Calu3 (cell line): ENCODE measurements around the gene CTDP1. TPM values are rescaled to one million over a fixed set of nuclear protein-coding genes. Genes with fewer than 3 reads are reported as not detected.

Experiments used
- BruUV-seq: library from RNA; stranded (reverse); fragments of 400-500 nt; replicated peaks from 2 replicates; lab custom pipeline; 2021; lab: Mats Ljungman, UMichigan
- CTCF ChIA-PET: fragments of 300-600 bp; sonication (Branson Sonifier 250); formaldehyde crosslinking; loops from one replicate; lab custom pipeline; 2022; ENCODE audit warnings: antibody characterized with exemption; lab: Charles Lee
- DNase-seq: peaks from one replicate; pipeline ENCODE4 v3.0.0; 2022
- H3K27ac Mint-ChIP-seq: one replicate; pipeline ENCODE4 v1.8.0; 2022; ENCODE audit warnings: mixed read lengths; ENCODE audit not compliant: unreplicated experiment
- H3K27me3 Mint-ChIP-seq: one replicate; pipeline ENCODE4 v1.8.0; 2022; ENCODE audit warnings: mixed read lengths; ENCODE audit not compliant: unreplicated experiment
- H3K36me3 Mint-ChIP-seq: one replicate; pipeline ENCODE4 v1.8.0; 2022; ENCODE audit warnings: mild to moderate bottlenecking, moderate library complexity, mixed read lengths; ENCODE audit not compliant: insufficient read depth, unreplicated experiment
- H3K4me1 Mint-ChIP-seq: one replicate; pipeline ENCODE4 v1.8.0; 2022; ENCODE audit warnings: mild to moderate bottlenecking, low read depth, mixed read lengths; ENCODE audit not compliant: unreplicated experiment
- H3K4me3 Mint-ChIP-seq: one replicate; pipeline ENCODE4 v1.8.0; 2022; ENCODE audit warnings: mild to moderate bottlenecking, low read depth, moderate library complexity, mixed read lengths; ENCODE audit not compliant: unreplicated experiment
- H3K9me3 Mint-ChIP-seq: one replicate; pipeline ENCODE4 v1.8.0; 2022; ENCODE audit warnings: low read depth, mixed read lengths; ENCODE audit not compliant: unreplicated experiment
- intact Hi-C: fragments of 100-400 bp; cut with micrococcal nuclease; formaldehyde crosslinking; loops from one replicate; pipeline ENCODE4 v1.10.0; 2022; ENCODE audit not compliant: unreplicated experiment
- total RNA-seq: library from RNA; stranded (reverse); gene quantifications from 2 replicates; pipeline ENCODE4 v1.2.3, GENCODE V29; 2022
- TF ChIP-seq, protein P1 (sequence below): fragments of 200-600 bp; IDR thresholded peaks from one replicate; pipeline ENCODE4 v1.8.0; 2022; ENCODE audit warnings: antibody characterized with exemption; ENCODE audit not compliant: unreplicated experiment

The CTDP1 gene
- total RNA-seq, 1 experiment from 2014 or later = 15.6 TPM

DNA sequence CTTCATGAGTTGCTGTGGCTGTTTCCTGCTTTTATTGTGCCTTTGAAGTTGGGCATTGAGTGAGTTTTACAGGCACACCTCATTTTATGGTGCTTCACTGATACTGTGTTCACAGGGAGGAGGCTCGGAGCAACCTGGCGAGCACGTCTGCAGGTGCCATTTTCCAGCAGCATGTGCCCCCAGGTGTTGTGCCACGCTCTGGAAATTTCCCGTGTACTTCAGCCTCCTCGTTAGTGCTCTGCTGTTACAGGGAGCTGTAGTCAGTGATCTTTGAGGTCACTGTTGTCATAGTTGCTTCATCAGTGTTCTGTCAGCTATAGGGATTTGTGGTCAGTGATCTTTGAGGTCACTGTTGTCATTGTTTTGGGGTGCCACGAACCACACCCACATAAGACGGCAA is 20.1 kb downstream of the CTDP1 start:
- no TSS peak for BruUV-seq
- no peaks in the 10 kb centered on the region for H3K27me3 Mint-ChIP-seq
- H3K27ac Mint-ChIP-seq = no peak overlapping the region
- H3K36me3 Mint-ChIP-seq = peaks cover 25% of the 10 kb centered on the region
- H3K4me1 Mint-ChIP-seq = no peaks in the 10 kb centered on the region
- intact Hi-C loops = no loop called here
- DNase-seq = no peak
- CTCF ChIA-PET = no interaction called here
- TF ChIP-seq, protein P1, sequence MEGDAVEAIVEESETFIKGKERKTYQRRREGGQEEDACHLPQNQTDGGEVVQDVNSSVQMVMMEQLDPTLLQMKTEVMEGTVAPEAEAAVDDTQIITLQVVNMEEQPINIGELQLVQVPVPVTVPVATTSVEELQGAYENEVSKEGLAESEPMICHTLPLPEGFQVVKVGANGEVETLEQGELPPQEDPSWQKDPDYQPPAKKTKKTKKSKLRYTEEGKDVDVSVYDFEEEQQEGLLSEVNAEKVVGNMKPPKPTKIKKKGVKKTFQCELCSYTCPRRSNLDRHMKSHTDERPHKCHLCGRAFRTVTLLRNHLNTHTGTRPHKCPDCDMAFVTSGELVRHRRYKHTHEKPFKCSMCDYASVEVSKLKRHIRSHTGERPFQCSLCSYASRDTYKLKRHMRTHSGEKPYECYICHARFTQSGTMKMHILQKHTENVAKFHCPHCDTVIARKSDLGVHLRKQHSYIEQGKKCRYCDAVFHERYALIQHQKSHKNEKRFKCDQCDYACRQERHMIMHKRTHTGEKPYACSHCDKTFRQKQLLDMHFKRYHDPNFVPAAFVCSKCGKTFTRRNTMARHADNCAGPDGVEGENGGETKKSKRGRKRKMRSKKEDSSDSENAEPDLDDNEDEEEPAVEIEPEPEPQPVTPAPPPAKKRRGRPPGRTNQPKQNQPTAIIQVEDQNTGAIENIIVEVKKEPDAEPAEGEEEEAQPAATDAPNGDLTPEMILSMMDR = no peak
- peaks cover 3% of the 10 kb centered on the region for H3K9me3 Mint-ChIP-seq
- H3K4me3 Mint-ChIP-seq = no peak overlapping the region

DNA sequence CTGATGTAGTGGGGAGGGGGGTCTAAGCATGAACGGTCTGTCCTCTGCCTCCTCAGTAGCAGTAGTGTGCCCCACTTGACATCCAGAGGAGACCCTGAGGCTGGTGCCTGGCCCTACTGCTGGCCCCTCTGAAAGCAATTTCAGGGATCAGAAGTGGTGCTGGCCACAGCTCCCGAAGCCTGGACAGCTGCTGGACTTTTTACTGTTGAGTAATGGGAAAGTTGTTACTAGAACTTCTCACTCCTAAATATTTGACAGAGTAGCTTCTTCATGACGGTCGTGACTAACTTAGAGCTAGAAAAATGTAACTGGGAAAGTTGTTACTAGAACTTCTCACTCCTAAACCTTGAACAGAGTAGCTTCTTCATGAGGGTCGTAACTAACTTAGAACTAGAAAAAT is 23.3 kb downstream of the CTDP1 start:
- Mint-ChIP-seq H3K27me3 (no peaks in the 10 kb centered on the region), H3K27ac (no peak overlapping the region), H3K4me1 (no peaks in the 10 kb centered on the region), H3K4me3 (no peak overlapping the region), H3K36me3 (peaks cover 29% of the 10 kb centered on the region), H3K9me3 (peaks cover 3% of the 10 kb centered on the region)
- BruUV-seq = no TSS peak
- CTCF ChIA-PET = interaction anchor here (0.5 kb wide), 1 partner anchor 283 kb away, joined by 3 read pairs; no protein-coding TSS in a partner anchor
- intact Hi-C loops = no loop called here
- TF ChIP-seq, protein P1 = no peak
- DNase-seq = no peak

DNA sequence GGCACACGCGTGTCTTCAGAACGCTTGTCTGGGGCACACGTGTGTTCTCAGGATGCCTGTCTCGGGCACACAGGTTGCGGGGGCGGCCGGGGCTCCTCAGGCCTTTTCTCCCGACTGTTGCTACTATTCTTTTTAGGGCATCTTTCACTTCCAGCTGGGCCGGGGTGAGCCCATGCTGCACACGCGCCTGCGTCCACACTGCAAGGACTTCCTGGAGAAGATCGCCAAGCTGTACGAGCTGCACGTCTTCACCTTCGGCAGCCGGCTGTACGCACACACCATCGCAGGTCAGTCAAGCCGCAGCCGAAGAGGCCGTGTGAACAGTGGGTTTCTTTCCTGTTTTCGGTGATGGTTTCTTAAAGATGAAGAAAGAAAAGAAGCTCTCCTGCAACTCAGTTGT is 25.0 kb downstream of the CTDP1 start:
- peaks cover 3% of the 10 kb centered on the region for H3K9me3 Mint-ChIP-seq
- no peaks in the 10 kb centered on the region for H3K27me3 Mint-ChIP-seq
- no TSS peak for BruUV-seq
- peaks cover 18% of the 10 kb centered on the region for H3K36me3 Mint-ChIP-seq
- DNase-seq = no peak
- CTCF ChIA-PET = no interaction called here
- no peak overlapping the region for H3K27ac Mint-ChIP-seq
- no peak overlapping the region for H3K4me3 Mint-ChIP-seq
- TF ChIP-seq, protein P1 = no peak
- no peaks in the 10 kb centered on the region for H3K4me1 Mint-ChIP-seq
- intact Hi-C loops = no loop called here

DNA sequence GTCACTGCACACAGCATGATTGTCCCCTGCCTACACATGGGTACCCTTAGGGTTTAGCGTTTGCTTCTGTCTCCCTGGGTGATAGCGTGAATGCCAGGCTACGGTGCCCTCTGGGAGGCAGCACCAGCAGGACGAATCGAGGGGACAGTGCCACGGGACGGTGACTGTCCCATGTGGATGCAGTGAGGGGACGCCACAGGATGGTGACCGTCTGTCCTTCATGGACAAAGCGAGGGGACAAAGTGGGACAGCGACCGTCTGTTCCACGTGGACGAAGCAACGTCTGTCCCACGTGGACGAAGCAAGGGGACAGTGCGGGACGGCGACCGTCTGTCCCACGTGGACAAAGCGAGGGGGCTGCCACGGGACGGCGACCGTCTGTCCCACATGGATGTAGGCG is 25.7 kb downstream of the CTDP1 start:
- H3K4me1 Mint-ChIP-seq = no peaks in the 10 kb centered on the region
- no TSS peak for BruUV-seq

More for the DNA sequence above, 25.7 kb downstream of the CTDP1 start:
- DNase-seq = no peak
- TF ChIP-seq, protein P1 = no peak
- peaks cover 3% of the 10 kb centered on the region for H3K9me3 Mint-ChIP-seq
- intact Hi-C loops = no loop called here
- CTCF ChIA-PET = no interaction called here
- no peaks in the 10 kb centered on the region for H3K27me3 Mint-ChIP-seq
- no peak overlapping the region for H3K4me3 Mint-ChIP-seq
- H3K27ac Mint-ChIP-seq = no peak overlapping the region
- peaks cover 12% of the 10 kb centered on the region for H3K36me3 Mint-ChIP-seq
